ENCODE data around the gene SNAPC1.

DNA sequence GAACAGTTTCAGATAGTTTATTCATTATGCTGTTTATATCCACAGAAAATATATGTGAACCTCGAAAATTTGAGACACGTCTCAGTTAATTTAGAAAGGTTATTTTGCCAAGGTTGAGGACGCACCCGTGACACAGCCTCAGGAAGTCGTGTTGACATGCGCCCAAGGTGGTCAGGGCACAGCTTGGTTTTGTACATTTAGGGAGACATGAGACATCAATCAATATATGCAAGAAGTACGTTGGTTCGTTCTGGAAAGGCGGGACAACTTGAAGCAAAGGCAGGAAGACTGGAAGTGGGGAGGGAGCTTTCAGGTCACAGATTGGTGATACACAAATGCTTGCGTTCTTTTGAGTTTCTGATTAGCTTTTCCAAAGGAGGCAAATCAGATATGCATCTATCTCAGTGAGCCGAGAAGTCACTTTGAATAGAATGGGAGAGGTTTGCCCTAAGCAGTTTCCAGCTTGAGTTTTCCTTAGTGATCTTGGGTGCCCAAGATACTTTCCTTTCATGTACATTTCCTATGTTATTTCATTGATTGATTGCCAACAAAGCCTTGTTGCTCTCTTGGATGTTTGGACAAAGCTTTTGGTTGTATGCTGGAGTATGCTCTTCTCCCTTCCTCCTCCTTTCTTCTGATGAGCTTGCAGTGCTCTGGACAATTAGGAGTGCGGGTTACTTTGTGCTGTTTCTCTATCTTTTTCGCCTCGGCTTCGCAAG, 3.2 kb downstream of the SNAPC1 start:
- no peak for TF ChIP-seq CTCF (IDR thresholded peaks at IDR 0.05; ENCODE audit: low read depth, low read length)
- no peak for TF ChIP-seq POLR2A (IDR thresholded peaks at IDR 0.05; ENCODE audit: extremely low read depth, insufficient read length)
- no peak for TF ChIP-seq MYC (IDR thresholded peaks at IDR 0.05; ENCODE audit: low read depth, low read length)
